NT2/D1 (cell line): ENCODE data around the gene CNOT4.

Experiments used
- SUZ12 ChIP-seq: IDR thresholded peaks from 2 replicates; pipeline ENCODE4 v1.6.1; 2011; ENCODE audit not compliant: insufficient read length, insufficient read depth; ENCODE audit errors: extremely low read depth
- YY1 ChIP-seq: IDR thresholded peaks from 2 replicates; pipeline ENCODE4 v1.6.1; 2011; ENCODE audit not compliant: insufficient read length, insufficient read depth

DNA sequence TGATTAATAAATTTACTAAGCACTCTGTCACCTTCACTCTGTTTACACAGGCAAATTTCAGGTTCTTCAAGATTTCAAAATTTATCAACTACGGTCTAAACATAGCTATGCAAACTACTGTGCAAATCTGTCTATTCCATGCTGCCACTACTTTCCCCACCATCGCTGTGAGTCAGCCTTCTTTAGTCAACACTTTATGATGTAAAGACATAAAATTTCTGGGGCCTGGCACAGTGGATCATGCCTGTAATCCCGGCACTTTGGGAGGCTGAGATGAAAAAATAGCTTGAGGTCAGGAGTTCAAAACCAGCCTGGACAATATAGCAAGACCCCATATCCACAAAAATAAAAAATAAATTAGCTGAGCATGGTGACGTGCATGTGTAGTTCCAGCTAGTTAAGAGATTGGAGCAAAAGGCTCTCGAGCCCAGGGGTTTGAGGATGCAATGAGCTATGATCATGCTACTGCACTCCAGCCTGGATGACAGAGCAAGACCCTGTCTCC lies 42.6 kb downstream of the CNOT4 start:
- TF ChIP-seq YY1 (no peak), SUZ12 (no peak)
